NCI-H226 (cell line): ENCODE data around the gene GRIK5.
A peak's percentile ranks its signal among the peaks of the same experiment; 100 is the strongest.
"Not testable (repeated sequence)": the region's sequence is repeated elsewhere in the genome, so short reads cannot be mapped to it uniquely, and the experiment has no call there.

ENCODE experiments used
- DNase-seq: peaks from one replicate; pipeline ENCODE4 v3.0.0-alpha.2; 2015

The GRIK5 gene

GRCh38 chr19:42006569-42006968, 63.4 kb downstream of the GRIK5 start:
- DNase-seq: no peak

GRCh38 chr19:42005504-42005903, 64.5 kb downstream of the GRIK5 start:
- peak; percentile 1 for DNase-seq

GRCh38 chr19:42003506-42004294, 66.3 kb downstream of the GRIK5 start:
- DNase-seq: peak; percentile 1

- DNase-seq: no peak
Measured at GRCh38 chr19:41999878-42000208, 70.2 kb downstream of the GRIK5 start.

- DNase-seq: no peak
Measured at GRCh38 chr19:41999071-41999877, 70.7 kb downstream of the GRIK5 start.

- DNase-seq: peak; percentile 37
Measured at GRCh38 chr19:41998246-41999020, 71.6 kb downstream of the GRIK5 start.

- no peak for DNase-seq
Measured at GRCh38 chr19:41997851-41998229, 72.2 kb downstream of the GRIK5 start.

GRCh38 chr19:41997121-41997850, 72.7 kb downstream of the GRIK5 start:
- DNase-seq: peak; percentile 41

- peak; percentile 1 for DNase-seq
Measured at GRCh38 chr19:41995959-41996797, 73.8 kb downstream of the GRIK5 start.

- DNase-seq: peak; percentile 1
Measured at GRCh38 chr19:41994994-41995958, 74.7 kb downstream of the GRIK5 start.

GRCh38 chr19:41994521-41994971, 75.5 kb downstream of the GRIK5 start:
- peak; percentile 1 for DNase-seq

- peak; percentile 82 for DNase-seq
Measured at GRCh38 chr19:41993612-41994483, 76.2 kb downstream of the GRIK5 start, which contains the start of gene ATP1A3. Gene ATP1A3 (minus strand): TSS chr19:41994230. CDS start chr19:41994076, 154 bp downstream.

GRCh38 chr19:41991925-41992569, 78.0 kb downstream of the GRIK5 start:
- not testable (repeated sequence) for DNase-seq

- no peak for DNase-seq
Measured at GRCh38 chr19:41991025-41991424, 79.0 kb downstream of the GRIK5 start.

GRCh38 chr19:41990615-41991014, 79.4 kb downstream of the GRIK5 start:
- DNase-seq: no peak

- DNase-seq: no peak
Measured at GRCh38 chr19:41990028-41990427, 80.0 kb downstream of the GRIK5 start.

- peak; percentile 0 for DNase-seq
Measured at GRCh38 chr19:41988947-41989346, 81.1 kb downstream of the GRIK5 start.

GRCh38 chr19:41987141-41987860, 82.7 kb downstream of the GRIK5 start:
- DNase-seq: no peak
